ENCODE results near the gene IQGAP3.

DNA sequence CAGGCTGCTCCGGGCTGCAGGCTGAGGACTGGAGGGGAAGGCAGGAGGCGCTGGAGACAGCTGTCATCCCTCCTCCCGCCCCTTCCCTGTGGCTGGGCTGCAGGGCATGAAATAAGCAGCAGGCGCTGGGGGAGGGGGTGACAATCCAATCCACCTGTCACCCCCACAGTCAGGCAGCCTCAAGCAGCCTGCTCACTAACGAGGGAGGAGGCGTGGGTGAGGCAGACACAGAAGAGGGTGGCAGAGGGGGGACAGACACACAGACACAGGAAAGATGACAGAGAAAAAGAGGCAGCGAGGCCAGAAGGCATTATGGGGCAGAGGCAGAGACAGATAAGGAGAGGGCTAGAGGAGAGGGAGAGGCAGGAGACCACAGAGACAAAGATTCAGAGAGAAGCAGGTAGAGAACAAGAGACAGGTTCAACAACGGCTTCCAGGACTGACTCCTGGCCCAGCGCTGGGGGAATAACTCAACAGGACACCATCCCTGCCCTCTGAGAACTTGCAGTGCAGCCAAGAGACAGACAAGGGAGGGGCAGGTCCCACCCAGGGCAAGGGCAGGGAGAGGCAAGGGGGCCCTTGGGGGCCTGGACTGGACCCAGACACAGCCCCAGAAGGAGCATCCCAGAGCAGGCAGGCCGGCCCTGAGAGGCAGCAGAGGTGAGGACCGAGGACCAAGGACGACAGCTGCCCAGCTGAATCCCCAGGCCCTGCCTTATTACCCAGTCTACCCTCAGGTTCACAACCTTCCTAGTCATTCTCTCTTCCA, 83.0 kb downstream of the IQGAP3 start:
- TF ChIP-seq, protein P1, sequence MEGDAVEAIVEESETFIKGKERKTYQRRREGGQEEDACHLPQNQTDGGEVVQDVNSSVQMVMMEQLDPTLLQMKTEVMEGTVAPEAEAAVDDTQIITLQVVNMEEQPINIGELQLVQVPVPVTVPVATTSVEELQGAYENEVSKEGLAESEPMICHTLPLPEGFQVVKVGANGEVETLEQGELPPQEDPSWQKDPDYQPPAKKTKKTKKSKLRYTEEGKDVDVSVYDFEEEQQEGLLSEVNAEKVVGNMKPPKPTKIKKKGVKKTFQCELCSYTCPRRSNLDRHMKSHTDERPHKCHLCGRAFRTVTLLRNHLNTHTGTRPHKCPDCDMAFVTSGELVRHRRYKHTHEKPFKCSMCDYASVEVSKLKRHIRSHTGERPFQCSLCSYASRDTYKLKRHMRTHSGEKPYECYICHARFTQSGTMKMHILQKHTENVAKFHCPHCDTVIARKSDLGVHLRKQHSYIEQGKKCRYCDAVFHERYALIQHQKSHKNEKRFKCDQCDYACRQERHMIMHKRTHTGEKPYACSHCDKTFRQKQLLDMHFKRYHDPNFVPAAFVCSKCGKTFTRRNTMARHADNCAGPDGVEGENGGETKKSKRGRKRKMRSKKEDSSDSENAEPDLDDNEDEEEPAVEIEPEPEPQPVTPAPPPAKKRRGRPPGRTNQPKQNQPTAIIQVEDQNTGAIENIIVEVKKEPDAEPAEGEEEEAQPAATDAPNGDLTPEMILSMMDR (IDR thresholded peaks at IDR 0.05) = no peak
- TF ChIP-seq POLR2A (IDR thresholded peaks at IDR 0.05) = no peak

Measured in body of pancreas (tissue), 4 donors.